HepG2 (cell line): ENCODE results near the gene PRRT1B. TPM values are rescaled to one million over a fixed set of nuclear protein-coding genes. Genes with fewer than 3 reads are reported as not detected.

Source experiments
- ATAC-seq: fragments of 200-7000 bp; cut with Tn5 transposase; 3 replicates; pipeline ENCODE4 v1.9.1; 2020; ENCODE audit warnings: mild to moderate bottlenecking, moderate library complexity
- BruUV-seq: library from RNA; stranded (reverse); fragments of 400-500 nt; replicated peaks from 2 replicates; lab custom pipeline; 2021; lab: Mats Ljungman, UMichigan
- CTCF ChIA-PET: fragments of 300-600 bp; formaldehyde crosslinking; extraction: SDS; loops from one replicate; lab custom pipeline; 2021; ENCODE audit warnings: low total read pairs, inconsistent platforms, low intra/inter-chr PET ratio; lab: Yijun Ruan, JAX
- POLR2A ChIA-PET: fragments of 350-600 bp; sonication (Branson Sonifier 250); formaldehyde crosslinking; loops from one replicate; lab custom pipeline; 2020; ENCODE audit warnings: antibody characterized with exemption, inconsistent platforms; lab: Yijun Ruan, JAX
- DNase-seq: peaks from one replicate; pipeline ENCODE4 v3.0.0-alpha.2; 2015; ENCODE audit warnings: low spot score
- FAIRE-seq: peaks from 3 replicates; lab custom pipeline; 2011; peaks lifted over from hg19 to GRCh38; lab: Jason Lieb, UNC
- H2AFZ ChIP-seq: one replicate; pipeline ENCODE4 v1.6.1; 2011; ENCODE audit warnings: low read length, inconsistent platforms
- H3K27ac ChIP-seq: fragments of 300-600 bp; 3 replicates; pipeline ENCODE4 v1.8.0; 2011; ENCODE audit warnings: mixed run types, mild to moderate bottlenecking, mixed read lengths, low read length, inconsistent platforms; ENCODE audit not compliant: insufficient read depth; ENCODE audit errors: extremely low read length
- H3K27me3 ChIP-seq, 2 experiments: fragments of 200-600 bp in 1 of 2; 2 replicates in 1 of 2; 3 replicates in 1 of 2; pipeline versions ENCODE4 v1.6.0 to v1.8.0; 2011; ENCODE audit warnings: low read length in 2 of 2, mild to moderate bottlenecking in 2 of 2, moderate library complexity in 2 of 2, inconsistent platforms in 1 of 2; ENCODE audit not compliant: insufficient read depth in 2 of 2, control insufficient read depth in 1 of 2
- H3K36me3 ChIP-seq, 2 experiments: fragments of 200-600 bp in 1 of 2; replicated peaks in 1 of 2; 2 replicates in 1 of 2; 3 replicates in 1 of 2; pipeline versions ENCODE4 v1.5.1 to v1.8.0; 2011; ENCODE audit warnings: low read length in 2 of 2, inconsistent platforms in 1 of 2; ENCODE audit not compliant: insufficient read depth in 2 of 2, control insufficient read depth in 1 of 2
- H3K4me1 ChIP-seq: 2 replicates; pipeline ENCODE4 v1.5.1; 2012; ENCODE audit warnings: low read length, inconsistent platforms; ENCODE audit not compliant: insufficient read depth
- H3K4me2 ChIP-seq: 2 replicates; pipeline ENCODE4 v1.6.0; 2011; ENCODE audit warnings: low read depth, low read length, inconsistent platforms
- H3K4me3 ChIP-seq, 3 experiments: fragments of 200-600 bp in 1 of 3; sonication (generic), shearing (Covaris generic) in 1 of 3; replicated peaks in 1 of 3; 2 replicates each; pipeline ENCODE4 v1.5.1; 2011 to 2016; ENCODE audit warnings: low read length in 3 of 3, inconsistent platforms in 2 of 3, low read depth in 2 of 3, mild to moderate bottlenecking in 2 of 3, control low read depth in 1 of 3, mixed read lengths in 1 of 3; ENCODE audit not compliant: insufficient read depth in 1 of 3
- H3K79me2 ChIP-seq: one replicate; pipeline ENCODE4 v1.6.1; 2011; ENCODE audit warnings: low read length, inconsistent platforms; ENCODE audit not compliant: insufficient read depth
- H3K9ac ChIP-seq: 2 replicates; pipeline ENCODE4 v1.6.0; 2011; ENCODE audit warnings: mild to moderate bottlenecking, low read depth, low read length, inconsistent platforms; ENCODE audit not compliant: insufficient read depth
- H3K9me3 ChIP-seq: 2 replicates; pipeline ENCODE4 v1.5.1; 2012; ENCODE audit warnings: mild to moderate bottlenecking, low read length
- H4K20me1 ChIP-seq: 2 replicates; pipeline ENCODE4 v1.6.0; 2011; ENCODE audit warnings: inconsistent platforms, mild to moderate bottlenecking, low read length, moderate library complexity; ENCODE audit not compliant: insufficient read depth
- CHD4 ChIP-seq: fragments of 200-600 bp; sonication (generic); IDR thresholded peaks from 2 replicates; pipeline ENCODE4 v1.7.0; 2017; ENCODE audit warnings: mild to moderate bottlenecking, low read length, borderline replicate concordance
- HNRNPH1 ChIP-seq: fragments of 200-400 bp; formaldehyde crosslinking; optimal IDR thresholded peaks from 2 replicates; pipeline ENCODE3; 2017; ENCODE audit warnings: mild to moderate bottlenecking, low read depth, low read length
- PLRG1 ChIP-seq: fragments of 450-650 bp; conservative IDR thresholded peaks from 2 replicates; pipeline ENCODE4 v1.6.1; 2016
- ZNF441 ChIP-seq: sonication (generic); formaldehyde crosslinking; IDR thresholded peaks from 2 replicates; pipeline ENCODE4 v1.7.0; 2021; ENCODE audit warnings: missing genetic modification reagents, borderline replicate concordance
- ZNF747 ChIP-seq: sonication (generic); formaldehyde crosslinking; IDR thresholded peaks from 2 replicates; pipeline ENCODE4 v1.8.1; 2023; ENCODE audit warnings: missing genetic modification reagents, mild to moderate bottlenecking, borderline replicate concordance
- ZZZ3 ChIP-seq: sonication (generic); formaldehyde crosslinking; IDR thresholded peaks from 2 replicates; pipeline ENCODE4 v1.4.0; 2020; ENCODE audit warnings: missing genetic modification reagents, mild to moderate bottlenecking, borderline replicate concordance
- WGBS: methylation state at CpG from one replicate; pipeline ENCODE4 v1.1.6; 2017; ENCODE audit warnings: low lambda C conversion rate; 5-methylcytosine and 5-hydroxymethylcytosine counted together
- in situ Hi-C: cut with HindIII; loops from 2 replicates; pipeline ENCODE4 v1.10.0; 2017; ENCODE audit warnings: low pct_unique_long_range_greater_than_20kb; ENCODE audit not compliant: extremely low pct_ligation_motif_present
- intact Hi-C: fragments of 100-400 bp; cut with micrococcal nuclease; formaldehyde crosslinking; loops from one replicate; pipeline ENCODE4 v1.10.0; 2022; ENCODE audit not compliant: unreplicated experiment
- polyA plus RNA-seq, 8 experiments: library from polyadenylated mRNA; depleted of rRNA in 3 of 8; stranded (reverse) in 7 of 8; unstranded in 1 of 8; fragments of >200 nt; fragmentation: Illumina TruSeq in 4 of 8; extraction: Trizol in 4 of 8; gene quantifications; 2 replicates each; pipeline versions ENCODE4 v1.2.1 to v1.2.3, GENCODE V29; 2011 to 2016; ENCODE audit warnings: low read depth in 4 of 8, missing spikeins in 1 of 8, mixed read lengths in 1 of 8; ENCODE audit not compliant: insufficient read depth in 1 of 8
- total RNA-seq, 5 experiments: library from RNA; depleted of rRNA; stranded (reverse); fragments of >200 nt; fragmentation: Illumina TruSeq; extraction: Trizol; gene quantifications; 2 replicates each; pipeline ENCODE4 v1.2.3, GENCODE V29; 2016; ENCODE audit warnings: low read depth in 1 of 5
- TF ChIP-seq, protein P1 (sequence below): sonication (generic); formaldehyde crosslinking; IDR thresholded peaks from 2 replicates; pipeline ENCODE4 v1.4.0; 2020; ENCODE audit warnings: mild to moderate bottlenecking, missing genetic modification reagents

The PRRT1B gene
- total and polyA plus RNA-seq, 2 of the 13 experiments (the other 11 are each of a cell fraction or from before 2014, with no cell fraction given), result not detected

DNA sequence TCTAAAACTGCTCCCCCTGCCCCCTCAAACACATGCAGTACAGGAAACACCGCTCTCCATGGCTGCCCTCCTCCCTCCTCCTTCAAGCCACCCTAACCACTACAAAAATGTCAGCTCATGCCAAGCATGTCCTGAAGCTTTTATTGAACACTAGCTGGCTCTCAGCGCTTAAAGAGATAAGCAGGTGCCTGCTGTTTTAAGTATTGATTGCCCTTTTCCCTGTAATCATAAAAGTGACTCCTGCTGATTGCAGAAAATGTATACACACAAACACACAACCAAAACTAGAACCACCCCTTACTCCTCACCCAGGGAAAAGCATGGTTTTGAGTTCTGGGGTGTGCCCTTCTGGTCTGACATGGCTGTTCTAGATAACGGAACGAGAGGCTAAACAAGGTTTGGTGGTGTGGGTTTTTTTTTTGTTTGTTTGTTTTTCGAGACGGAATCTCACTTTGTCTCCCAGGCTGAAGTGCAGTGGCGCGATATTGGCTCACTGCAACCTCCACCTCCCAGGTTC, 10.5 kb upstream of the PRRT1B start:
- no peak overlapping the region for H3K4me2 ChIP-seq
- H2AFZ ChIP-seq, result no peak overlapping the region
- FAIRE-seq (no peak), DNase-seq (no peak)
- no peak overlapping the region for H3K4me3 ChIP-seq
- POLR2A ChIA-PET, result no interaction called here
- H3K79me2 ChIP-seq, result peaks cover 6% of the 10 kb centered on the region
- H3K9me3 ChIP-seq, result no peaks in the 10 kb centered on the region
- peaks cover 18% of the 10 kb centered on the region for H3K4me1 ChIP-seq
- no peak overlapping the region for H3K9ac ChIP-seq
- H3K36me3 ChIP-seq, result no peaks in the 10 kb centered on the region
- H3K27ac ChIP-seq, result no peak overlapping the region
- in situ Hi-C loops (no loop called here), intact Hi-C loops (no loop called here)
- CTCF ChIA-PET, result no interaction called here
- peaks cover 3 to 38% of the 10 kb centered on the region in 2 experiments; a peak in 4 of 5 replicates for H3K27me3 ChIP-seq
- WGBS, result 3% methylated on average over 8 of the region's 8 CpGs
- TF ChIP-seq ZNF441 (CRISPR knock-in tag), result peak; percentile 95
- no peak for TF ChIP-seq ZNF747 (CRISPR knock-in tag)
- TF ChIP-seq, all 625 proteins: peak for 1
- H4K20me1 ChIP-seq, result no peaks in the 10 kb centered on the region
- no peak for ATAC-seq
- no TSS peak for BruUV-seq

DNA sequence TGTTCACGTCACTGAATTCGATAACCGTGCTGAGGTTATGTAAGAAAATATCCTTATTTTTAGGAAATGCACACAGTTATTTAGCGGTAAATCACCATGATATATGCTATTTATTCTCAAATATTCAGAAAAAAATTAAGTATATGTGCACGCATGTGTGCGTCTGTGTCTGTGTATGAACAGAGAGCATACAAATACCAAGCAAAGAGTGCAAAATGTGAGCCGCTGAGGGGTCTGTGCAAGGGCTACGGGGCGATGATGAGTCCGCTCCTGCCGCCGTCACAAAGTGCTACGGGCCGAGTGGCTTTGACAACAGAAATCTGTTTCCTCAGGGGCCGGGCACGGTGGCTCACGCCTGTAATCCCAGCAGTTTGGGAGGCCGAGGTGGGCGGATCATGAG, 7.4 kb upstream of the PRRT1B start:
- no peak overlapping the region for H3K27ac ChIP-seq
- ATAC-seq (no peak), FAIRE-seq (no peak), DNase-seq (no peak)
- in situ Hi-C loops, result no loop called here
- no peak overlapping the region for H3K4me2 ChIP-seq
- no peaks in the 10 kb centered on the region for H3K36me3 ChIP-seq
- no peak overlapping the region for H2AFZ ChIP-seq
- H3K79me2 ChIP-seq, result no peaks in the 10 kb centered on the region
- no peak overlapping the region for H3K4me3 ChIP-seq
- peaks cover 5 to 45% of the 10 kb centered on the region in 2 experiments; a peak in 4 of 5 replicates for H3K27me3 ChIP-seq
- 79% methylated on average over 19 of the region's 19 CpGs for WGBS
- intact Hi-C loops, result no loop called here
- TF ChIP-seq HNRNPH1 (no peak), ZZZ3 (no peak), CHD4 (no peak), PLRG1 (no peak)
- TF ChIP-seq, protein P1, sequence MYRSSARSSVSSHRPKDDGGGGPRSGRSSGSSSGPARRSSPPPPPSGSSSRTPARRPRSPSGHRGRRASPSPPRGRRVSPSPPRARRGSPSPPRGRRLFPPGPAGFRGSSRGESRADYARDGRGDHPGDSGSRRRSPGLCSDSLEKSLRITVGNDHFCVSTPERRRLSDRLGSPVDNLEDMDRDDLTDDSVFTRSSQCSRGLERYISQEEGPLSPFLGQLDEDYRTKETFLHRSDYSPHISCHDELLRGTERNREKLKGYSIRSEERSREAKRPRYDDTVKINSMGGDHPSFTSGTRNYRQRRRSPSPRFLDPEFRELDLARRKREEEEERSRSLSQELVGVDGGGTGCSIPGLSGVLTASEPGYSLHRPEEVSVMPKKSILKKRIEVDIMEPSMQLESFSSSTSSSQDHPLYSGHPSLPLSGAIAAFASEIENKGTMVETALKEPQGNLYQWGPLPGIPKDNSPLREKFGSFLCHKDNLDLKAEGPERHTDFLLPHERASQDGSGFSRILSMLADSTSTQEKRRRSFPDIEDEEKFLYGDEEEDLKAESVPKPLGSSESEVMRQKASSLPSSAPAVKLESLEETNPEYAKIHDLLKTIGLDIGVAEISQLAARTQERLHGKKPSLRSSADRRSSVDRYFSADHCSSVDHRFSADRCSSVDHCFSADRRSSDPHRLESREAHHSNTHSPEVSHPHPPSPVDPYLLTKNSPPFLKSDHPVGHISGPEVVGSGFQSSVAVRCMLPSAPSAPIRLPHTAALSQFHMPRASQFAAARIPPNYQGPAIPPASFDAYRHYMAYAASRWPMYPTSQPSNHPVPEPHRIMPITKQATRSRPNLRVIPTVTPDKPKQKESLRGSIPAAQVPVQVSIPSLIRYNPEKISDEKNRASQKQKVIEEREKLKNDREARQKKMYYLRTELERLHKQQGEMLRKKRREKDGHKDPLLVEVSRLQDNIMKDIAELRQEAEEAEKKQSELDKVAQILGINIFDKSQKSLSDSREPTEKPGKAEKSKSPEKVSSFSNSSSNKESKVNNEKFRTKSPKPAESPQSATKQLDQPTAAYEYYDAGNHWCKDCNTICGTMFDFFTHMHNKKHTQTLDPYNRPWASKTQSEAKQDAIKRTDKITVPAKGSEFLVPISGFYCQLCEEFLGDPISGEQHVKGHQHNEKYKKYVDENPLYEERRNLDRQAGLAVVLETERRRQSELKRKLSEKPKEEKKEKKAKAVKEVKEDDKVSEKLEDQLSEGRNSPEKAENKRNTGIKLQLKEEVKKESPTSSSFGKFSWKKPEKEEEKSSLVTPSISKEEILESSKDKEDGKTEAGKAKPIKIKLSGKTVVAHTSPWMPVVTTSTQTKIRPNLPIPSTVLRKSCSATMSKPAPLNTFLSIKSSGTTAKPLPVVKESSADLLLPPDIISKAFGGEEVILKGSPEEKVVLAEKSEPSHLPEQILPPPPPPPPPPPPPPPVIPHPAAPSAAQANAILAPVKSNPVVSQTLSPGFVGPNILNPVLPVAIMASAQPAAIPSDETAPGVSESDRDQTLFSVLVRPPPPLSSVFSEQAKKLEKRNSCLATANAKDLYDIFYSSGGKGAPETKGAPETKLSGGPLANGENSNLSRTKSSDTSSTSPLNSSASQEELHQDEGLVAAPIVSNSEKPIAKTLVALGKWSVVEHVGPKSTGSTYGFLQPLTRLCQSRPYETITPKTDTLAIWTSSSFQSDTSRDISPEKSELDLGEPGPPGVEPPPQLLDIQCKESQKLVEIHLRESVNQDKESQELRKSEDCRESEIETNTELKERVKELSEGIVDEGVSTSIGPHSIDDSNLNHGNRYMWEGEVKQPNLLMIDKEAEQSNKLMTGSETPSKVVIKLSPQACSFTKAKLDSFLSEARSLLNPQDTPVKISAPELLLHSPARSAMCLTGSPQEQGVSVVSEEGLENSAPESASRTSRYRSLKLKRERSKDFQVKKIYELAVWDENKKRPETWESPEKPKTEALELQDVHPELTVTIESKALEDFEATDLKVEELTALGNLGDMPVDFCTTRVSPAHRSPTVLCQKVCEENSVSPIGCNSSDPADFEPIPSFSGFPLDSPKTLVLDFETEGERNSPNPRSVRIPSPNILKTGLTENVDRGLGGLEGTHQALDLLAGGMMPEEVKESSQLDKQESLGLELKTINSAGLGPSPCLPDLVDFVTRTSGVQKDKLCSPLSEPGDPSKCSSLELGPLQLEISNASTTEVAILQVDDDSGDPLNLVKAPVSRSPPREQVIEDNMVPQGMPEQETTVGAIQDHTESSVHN, result no peak
- H3K9ac ChIP-seq, result no peak overlapping the region
- no TSS peak for BruUV-seq
- H3K4me1 ChIP-seq, result peaks cover 11% of the 10 kb centered on the region; the same call in 1 of the 2 replicates
- ChIA-PET POLR2A (no interaction called here), CTCF (no interaction called here)
- no peaks in the 10 kb centered on the region for H4K20me1 ChIP-seq
- peaks cover 6% of the 10 kb centered on the region; the same call in 1 of the 2 replicates for H3K9me3 ChIP-seq
